DND-41 (cell line): Measurements from ENCODE around the gene ANGPTL8.

Source experiments
- ATAC-seq: fragments of 200-7000 bp; cut with Tn5 transposase; 3 replicates; pipeline ENCODE4 v1.9.1; 2021; ENCODE audit warnings: low read depth; ENCODE audit not compliant: insufficient read depth
- DNase-seq: peaks from one replicate; pipeline ENCODE4 v3.0.0-alpha.2; 2020
- H2AFZ ChIP-seq: 2 replicates; pipeline ENCODE4 v1.6.0; 2012; ENCODE audit warnings: low read depth, low read length
- H3K27ac ChIP-seq: 2 replicates; pipeline ENCODE4 v1.5.1; 2012; ENCODE audit warnings: low read length, inconsistent platforms
- H3K27me3 ChIP-seq: fragments of 200-600 bp; sonication (generic); 2 replicates; pipeline ENCODE4 v1.6.0; 2012; ENCODE audit warnings: low read length, mild to moderate bottlenecking, inconsistent platforms; ENCODE audit not compliant: insufficient read depth, poor library complexity
- H3K36me3 ChIP-seq: 2 replicates; pipeline ENCODE4 v1.5.1; 2012; ENCODE audit warnings: low read length, inconsistent platforms; ENCODE audit not compliant: insufficient read depth
- H3K4me1 ChIP-seq: 2 replicates; pipeline ENCODE4 v1.5.1; 2012; ENCODE audit warnings: mild to moderate bottlenecking, low read length; ENCODE audit not compliant: insufficient read depth
- H3K4me2 ChIP-seq: 2 replicates; pipeline ENCODE4 v1.6.0; 2012; ENCODE audit warnings: mild to moderate bottlenecking, moderate library complexity, low read length, inconsistent platforms; ENCODE audit not compliant: insufficient read depth
- H3K4me3 ChIP-seq, 2 experiments: fragments of 200-600 bp in 1 of 2; shearing (Covaris generic) in 1 of 2; 2 replicates each; pipeline ENCODE4 v1.5.1; 2012 to 2016; ENCODE audit warnings: inconsistent platforms in 2 of 2, low read length in 2 of 2, mild to moderate bottlenecking in 2 of 2, low read depth in 1 of 2, moderate library complexity in 1 of 2
- H3K79me2 ChIP-seq: 2 replicates; pipeline ENCODE4 v1.6.0; 2012; ENCODE audit warnings: low read length, inconsistent platforms; ENCODE audit not compliant: insufficient read depth
- H3K9ac ChIP-seq: 2 replicates; pipeline ENCODE4 v1.6.0; 2012; ENCODE audit warnings: low read depth, mild to moderate bottlenecking, inconsistent platforms, low read length, moderate library complexity
- H3K9me3 ChIP-seq: 2 replicates; pipeline ENCODE4 v1.5.1; 2012; ENCODE audit warnings: low read length, moderate library complexity, mild to moderate bottlenecking, inconsistent platforms; ENCODE audit not compliant: insufficient read depth, severe bottlenecking
- H4K20me1 ChIP-seq: 2 replicates; pipeline ENCODE4 v1.6.0; 2012; ENCODE audit warnings: low read length; ENCODE audit not compliant: insufficient read depth
- EZH2 ChIP-seq: IDR thresholded peaks from 3 replicates; pipeline ENCODE4 v1.6.1; 2012; ENCODE audit warnings: borderline replicate concordance, low read depth, mild to moderate bottlenecking, moderate library complexity, low read length, inconsistent platforms; ENCODE audit not compliant: severe bottlenecking
- TF ChIP-seq, protein P1 (sequence below): IDR thresholded peaks from 2 replicates; pipeline ENCODE4 v1.5.1; 2012; ENCODE audit warnings: borderline replicate concordance, low read length, moderate library complexity, mild to moderate bottlenecking; ENCODE audit not compliant: poor library complexity, severe bottlenecking; ENCODE audit errors: extremely low read depth

Gene ANGPTL8

DNA sequence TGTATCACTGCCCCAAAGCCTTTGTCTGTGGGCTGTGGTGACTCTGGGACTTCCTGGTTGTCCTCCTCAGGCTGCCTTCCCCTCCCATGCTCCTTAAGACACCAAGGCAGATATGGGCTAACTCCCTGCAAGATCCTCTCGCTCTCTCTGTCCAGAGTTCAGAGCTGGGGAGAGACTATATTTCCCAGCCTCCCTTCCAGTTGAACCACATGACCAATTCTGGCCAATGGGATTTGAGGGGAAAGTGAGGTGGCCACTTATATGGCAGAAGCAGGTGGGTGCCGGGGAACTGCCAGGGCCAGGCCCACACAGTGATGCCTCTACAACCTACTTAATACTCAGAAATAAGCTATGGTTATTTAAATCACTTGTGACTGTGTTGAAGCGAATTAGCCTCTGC lies 16.2 kb upstream of the ANGPTL8 start:
- H3K36me3 ChIP-seq: no peaks in the 10 kb centered on the region
- no peak overlapping the region for H3K27ac ChIP-seq
- H3K4me2 ChIP-seq: no peak overlapping the region
- ATAC-seq (no peak), DNase-seq (no peak)
- no peaks in the 10 kb centered on the region for H3K79me2 ChIP-seq
- TF ChIP-seq EZH2: no peak
- TF ChIP-seq, protein P1, sequence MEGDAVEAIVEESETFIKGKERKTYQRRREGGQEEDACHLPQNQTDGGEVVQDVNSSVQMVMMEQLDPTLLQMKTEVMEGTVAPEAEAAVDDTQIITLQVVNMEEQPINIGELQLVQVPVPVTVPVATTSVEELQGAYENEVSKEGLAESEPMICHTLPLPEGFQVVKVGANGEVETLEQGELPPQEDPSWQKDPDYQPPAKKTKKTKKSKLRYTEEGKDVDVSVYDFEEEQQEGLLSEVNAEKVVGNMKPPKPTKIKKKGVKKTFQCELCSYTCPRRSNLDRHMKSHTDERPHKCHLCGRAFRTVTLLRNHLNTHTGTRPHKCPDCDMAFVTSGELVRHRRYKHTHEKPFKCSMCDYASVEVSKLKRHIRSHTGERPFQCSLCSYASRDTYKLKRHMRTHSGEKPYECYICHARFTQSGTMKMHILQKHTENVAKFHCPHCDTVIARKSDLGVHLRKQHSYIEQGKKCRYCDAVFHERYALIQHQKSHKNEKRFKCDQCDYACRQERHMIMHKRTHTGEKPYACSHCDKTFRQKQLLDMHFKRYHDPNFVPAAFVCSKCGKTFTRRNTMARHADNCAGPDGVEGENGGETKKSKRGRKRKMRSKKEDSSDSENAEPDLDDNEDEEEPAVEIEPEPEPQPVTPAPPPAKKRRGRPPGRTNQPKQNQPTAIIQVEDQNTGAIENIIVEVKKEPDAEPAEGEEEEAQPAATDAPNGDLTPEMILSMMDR: no peak
- H3K9me3 ChIP-seq: no peaks in the 10 kb centered on the region
- no peaks in the 10 kb centered on the region for H3K27me3 ChIP-seq
- no peak overlapping the region for H2AFZ ChIP-seq
- H3K4me1 ChIP-seq: no peaks in the 10 kb centered on the region
- no peak overlapping the region for H3K9ac ChIP-seq
- H4K20me1 ChIP-seq: no peaks in the 10 kb centered on the region
- no peak overlapping the region for H3K4me3 ChIP-seq

DNA sequence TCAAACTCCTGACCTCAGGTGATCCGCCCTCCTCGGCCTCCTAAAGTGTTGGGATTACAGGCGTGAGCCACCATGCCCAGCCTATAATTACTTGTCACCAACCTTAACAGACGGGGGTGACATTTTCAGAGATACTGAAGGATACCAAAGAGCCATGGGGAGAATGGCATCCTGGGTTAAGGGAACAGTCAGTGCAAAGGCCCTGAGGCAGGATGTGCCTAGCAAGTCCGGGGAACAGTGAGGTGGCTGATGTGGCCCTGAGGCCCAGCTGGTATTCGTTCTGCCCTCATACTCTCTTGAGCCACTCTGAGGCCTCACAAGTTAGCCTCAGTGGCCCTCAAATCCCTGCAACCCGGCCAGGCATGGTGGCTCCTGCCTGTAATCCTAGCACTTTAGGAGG lies 15.0 kb upstream of the ANGPTL8 start:
- H3K4me3 ChIP-seq: no peak overlapping the region
- ATAC-seq (no peak), DNase-seq (no peak)
- H3K79me2 ChIP-seq: no peaks in the 10 kb centered on the region
- H3K4me1 ChIP-seq: no peaks in the 10 kb centered on the region
- H4K20me1 ChIP-seq: no peaks in the 10 kb centered on the region
- H3K36me3 ChIP-seq: no peaks in the 10 kb centered on the region
- H3K27ac ChIP-seq: no peak overlapping the region
- H3K27me3 ChIP-seq: no peaks in the 10 kb centered on the region
- no peak for TF ChIP-seq EZH2
- TF ChIP-seq, protein P1: no peak
- H2AFZ ChIP-seq: no peak overlapping the region
- H3K4me2 ChIP-seq: no peak overlapping the region
- H3K9ac ChIP-seq: no peak overlapping the region
- H3K9me3 ChIP-seq: no peaks in the 10 kb centered on the region

DNA sequence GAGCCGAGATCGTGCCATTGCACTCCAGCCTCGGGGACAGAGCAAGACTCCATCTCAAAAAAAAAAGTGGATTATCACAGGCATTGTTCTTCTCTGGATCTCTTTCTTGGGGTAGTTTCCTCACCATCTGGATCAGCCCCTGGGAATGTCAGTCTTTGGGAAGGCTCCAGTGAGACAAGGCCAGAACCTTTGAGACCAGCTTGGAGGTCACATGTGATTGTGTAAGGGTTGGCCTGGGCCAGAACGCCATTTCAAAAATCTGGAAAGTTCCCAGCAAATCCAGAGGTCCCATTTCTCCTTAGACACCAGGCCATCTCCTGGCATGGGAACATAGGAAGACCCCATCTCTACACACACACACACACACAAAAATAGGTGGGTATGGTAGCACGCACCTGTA lies 14.2 kb upstream of the ANGPTL8 start:
- H3K9ac ChIP-seq: no peak overlapping the region
- ATAC-seq (no peak), DNase-seq (no peak)
- no peaks in the 10 kb centered on the region for H4K20me1 ChIP-seq
- no peak overlapping the region for H2AFZ ChIP-seq
- no peaks in the 10 kb centered on the region for H3K9me3 ChIP-seq
- TF ChIP-seq EZH2: no peak
- TF ChIP-seq, protein P1: no peak
- H3K79me2 ChIP-seq: no peaks in the 10 kb centered on the region
- no peaks in the 10 kb centered on the region for H3K36me3 ChIP-seq
- no peak overlapping the region for H3K4me2 ChIP-seq
- H3K4me3 ChIP-seq: no peak overlapping the region
- no peaks in the 10 kb centered on the region for H3K27me3 ChIP-seq
- no peak overlapping the region for H3K27ac ChIP-seq
- no peaks in the 10 kb centered on the region for H3K4me1 ChIP-seq

DNA sequence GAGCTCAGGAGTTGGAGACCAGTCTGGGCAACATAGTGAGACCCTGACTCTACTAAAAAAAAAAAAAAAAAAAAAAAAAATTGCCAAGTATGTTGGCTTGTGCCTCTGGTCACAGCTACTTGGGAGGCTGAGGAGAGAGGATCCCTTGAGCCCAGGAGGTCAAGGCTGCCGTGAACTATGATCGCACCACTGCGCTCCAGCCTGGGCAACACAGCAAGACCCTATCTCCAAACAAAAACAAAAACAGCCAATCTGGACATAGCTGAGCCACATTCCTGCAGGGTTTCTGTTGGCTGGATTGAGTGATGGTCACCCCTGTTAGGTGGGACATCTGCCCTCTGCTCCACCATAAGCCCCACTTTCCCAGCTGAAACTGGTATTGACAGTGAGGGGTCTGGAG lies 13.6 kb upstream of the ANGPTL8 start:
- Histone ChIP-seq H3K27ac (no peak overlapping the region), H3K79me2 (no peaks in the 10 kb centered on the region), H3K9me3 (no peaks in the 10 kb centered on the region), H3K4me2 (no peak overlapping the region), H2AFZ (no peak overlapping the region), H3K4me1 (no peaks in the 10 kb centered on the region), H3K27me3 (no peaks in the 10 kb centered on the region), H3K36me3 (no peaks in the 10 kb centered on the region), H3K4me3 (no peak overlapping the region), H4K20me1 (no peaks in the 10 kb centered on the region), H3K9ac (no peak overlapping the region)
- ATAC-seq: no peak
- no peak for DNase-seq
- TF ChIP-seq, protein P1: no peak
- TF ChIP-seq EZH2: no peak
